ENCODE measurements around the gene VPS26B.
"Not testable (repeated sequence)": the region's sequence is repeated elsewhere in the genome, so short reads cannot be mapped to it uniquely, and the experiment has no call there.

Gene VPS26B

GRCh38 chr11:134282121-134283045 is 57.9 kb downstream of the VPS26B start:
- no peak for TF ChIP-seq CTCF (IDR thresholded peaks at IDR 0.05)
- no peak overlapping the region for H3K4me3 ChIP-seq (ENCODE audit: low read depth, low read length)
- H3K27me3 ChIP-seq (ENCODE audit: control insufficient read depth, insufficient read depth, low read length): no peaks in the 10 kb centered on the region
- H3K9me3 ChIP-seq (ENCODE audit: control insufficient read depth, low read length): no peaks in the 10 kb centered on the region
- no peaks in the 10 kb centered on the region for H3K4me1 ChIP-seq
- no peak overlapping the region for H3K4me2 ChIP-seq (ENCODE audit: low read length)
- H3K27ac ChIP-seq: no peak overlapping the region
- no peak overlapping the region for H3K9ac ChIP-seq
- H3K79me2 ChIP-seq: no peaks in the 10 kb centered on the region
- no peak overlapping the region for H2AFZ ChIP-seq
- H3K36me3 ChIP-seq (ENCODE audit: control insufficient read depth, insufficient read depth, low read length): no peaks in the 10 kb centered on the region

GRCh38 chr11:134283461-134284230 is 59.2 kb downstream of the VPS26B start:
- TF ChIP-seq CTCF (IDR thresholded peaks at IDR 0.05): no peak
- no peaks in the 10 kb centered on the region for H3K27me3 ChIP-seq (ENCODE audit: control insufficient read depth, insufficient read depth, low read length)
- H2AFZ ChIP-seq: no peak overlapping the region
- H3K9ac ChIP-seq: no peak overlapping the region
- H3K4me1 ChIP-seq: no peaks in the 10 kb centered on the region
- H3K36me3 ChIP-seq (ENCODE audit: control insufficient read depth, insufficient read depth, low read length): no peaks in the 10 kb centered on the region
- no peak overlapping the region for H3K4me3 ChIP-seq (ENCODE audit: low read depth, low read length)
- H3K79me2 ChIP-seq: no peaks in the 10 kb centered on the region
- H3K4me2 ChIP-seq (ENCODE audit: low read length): no peak overlapping the region
- no peaks in the 10 kb centered on the region for H3K9me3 ChIP-seq (ENCODE audit: control insufficient read depth, low read length)
- H3K27ac ChIP-seq: no peak overlapping the region

GRCh38 chr11:134284349-134284748 is 59.9 kb downstream of the VPS26B start:
- not testable (repeated sequence) for H3K79me2 ChIP-seq; H3K4me1 ChIP-seq; H3K27me3 ChIP-seq (ENCODE audit: control insufficient read depth, insufficient read depth, low read length); H2AFZ ChIP-seq; H3K4me3 ChIP-seq (ENCODE audit: low read depth, low read length); H3K9ac ChIP-seq; H3K27ac ChIP-seq; H3K36me3 ChIP-seq (ENCODE audit: control insufficient read depth, insufficient read depth, low read length); H3K4me2 ChIP-seq (ENCODE audit: low read length); H3K9me3 ChIP-seq (ENCODE audit: control insufficient read depth, low read length)

GRCh38 chr11:134287561-134287960 is 63.1 kb downstream of the VPS26B start:
- no peaks in the 10 kb centered on the region for H3K36me3 ChIP-seq (ENCODE audit: control insufficient read depth, insufficient read depth, low read length)
- TF ChIP-seq CTCF (IDR thresholded peaks at IDR 0.05): no peak
- H2AFZ ChIP-seq: no peak overlapping the region
- H3K27ac ChIP-seq: no peak overlapping the region
- H3K4me3 ChIP-seq (ENCODE audit: low read depth, low read length): no peak overlapping the region
- no peaks in the 10 kb centered on the region for H3K4me1 ChIP-seq
- no peaks in the 10 kb centered on the region for H3K27me3 ChIP-seq (ENCODE audit: control insufficient read depth, insufficient read depth, low read length)
- H3K4me2 ChIP-seq (ENCODE audit: low read length): no peak overlapping the region
- no peaks in the 10 kb centered on the region for H3K9me3 ChIP-seq (ENCODE audit: control insufficient read depth, low read length)
- no peaks in the 10 kb centered on the region for H3K79me2 ChIP-seq
- no peak overlapping the region for H3K9ac ChIP-seq

GRCh38 chr11:134288486-134288885 is 64.0 kb downstream of the VPS26B start:
- no peak for TF ChIP-seq CTCF (IDR thresholded peaks at IDR 0.05)
- no peaks in the 10 kb centered on the region for H3K9me3 ChIP-seq (ENCODE audit: control insufficient read depth, low read length)
- H2AFZ ChIP-seq: no peak overlapping the region
- no peaks in the 10 kb centered on the region for H3K79me2 ChIP-seq
- no peak overlapping the region for H3K4me2 ChIP-seq (ENCODE audit: low read length)
- H3K27me3 ChIP-seq (ENCODE audit: control insufficient read depth, insufficient read depth, low read length): no peaks in the 10 kb centered on the region
- H3K4me1 ChIP-seq: no peaks in the 10 kb centered on the region
- H3K27ac ChIP-seq: no peak overlapping the region
- H3K9ac ChIP-seq: no peak overlapping the region
- no peaks in the 10 kb centered on the region for H3K36me3 ChIP-seq (ENCODE audit: control insufficient read depth, insufficient read depth, low read length)
- no peak overlapping the region for H3K4me3 ChIP-seq (ENCODE audit: low read depth, low read length)
